GM19240 (cell line): ENCODE data around the gene UNC5B.

Experiments used
- DNase-seq: peaks from one replicate; pipeline ENCODE4 v3.0.0; 2011; ENCODE audit warnings: low spot score; ENCODE audit not compliant: insufficient read length

Gene UNC5B

DNA sequence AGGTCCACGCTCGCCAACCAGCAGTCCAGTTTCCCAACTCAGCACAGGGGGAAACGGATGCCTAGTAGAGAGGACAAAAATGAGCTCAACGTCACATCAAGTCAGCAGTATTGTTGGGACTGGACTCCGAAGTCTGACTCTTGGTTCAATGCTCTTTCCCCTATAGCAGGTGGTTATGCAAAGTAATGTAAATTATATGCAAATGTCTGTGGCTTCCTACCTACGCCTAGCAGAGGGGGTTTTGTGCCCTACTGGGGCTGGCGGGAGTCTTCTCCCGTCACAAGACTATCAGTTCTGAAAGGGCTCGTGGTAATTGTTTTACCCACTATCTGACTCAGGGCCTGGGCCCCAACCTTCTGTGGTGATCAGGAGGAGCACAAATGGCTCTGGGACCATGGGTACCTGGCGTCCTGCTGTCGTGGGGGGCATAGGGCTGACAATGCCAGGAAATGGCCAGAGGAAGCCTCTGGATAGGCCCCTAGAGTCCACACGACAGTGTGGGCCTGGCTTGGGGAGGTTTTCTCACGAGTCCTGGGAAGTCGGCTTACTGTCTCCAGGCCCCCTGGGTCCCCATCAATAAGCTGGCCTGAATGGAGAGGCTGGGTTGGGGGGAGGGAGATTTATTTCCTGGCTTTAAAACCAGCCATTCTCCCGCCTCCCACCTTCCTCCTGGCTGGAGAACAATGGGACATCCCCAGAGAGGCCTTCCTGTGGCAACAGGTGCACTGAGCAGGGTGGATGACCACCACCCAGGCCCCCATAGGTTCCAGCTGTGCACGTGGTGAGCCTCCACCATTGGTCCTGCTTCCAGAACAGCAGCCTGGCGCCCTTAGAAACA is 41.8 kb downstream of the UNC5B start:
- DNase-seq = no peak

DNA sequence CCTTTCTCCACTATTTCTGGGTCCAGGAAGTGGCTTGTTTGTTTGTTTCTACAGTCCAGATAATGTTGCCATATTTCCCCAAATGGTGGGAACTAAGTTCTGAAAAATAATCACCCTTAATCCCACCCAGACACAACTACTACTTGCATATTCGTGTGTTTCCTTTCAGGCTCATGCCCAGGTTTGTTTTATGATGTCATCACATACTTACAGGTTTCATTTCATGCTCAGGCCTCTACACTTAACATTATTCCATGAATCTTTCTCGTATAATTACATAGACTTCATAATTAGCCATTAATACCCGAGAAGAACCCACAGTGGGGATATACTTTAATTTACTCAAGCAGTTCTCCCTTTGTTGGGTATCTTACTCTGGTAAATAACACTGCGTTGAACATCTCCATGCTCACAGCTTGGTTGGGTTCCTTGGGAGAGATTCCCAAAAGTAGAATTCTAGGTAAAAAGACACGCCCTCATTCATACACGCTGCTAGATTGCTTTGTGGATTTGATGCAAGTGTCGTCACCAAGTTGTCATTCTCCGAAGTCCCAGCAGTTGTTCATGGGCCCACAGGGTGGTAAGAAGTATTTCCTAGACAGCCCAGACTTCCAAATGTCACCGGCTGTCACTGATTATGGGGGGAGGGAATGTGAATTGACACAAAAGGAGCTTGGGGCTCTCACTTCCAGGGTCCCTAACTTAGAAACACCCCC is 42.6 kb downstream of the UNC5B start:
- DNase-seq = no peak

DNA sequence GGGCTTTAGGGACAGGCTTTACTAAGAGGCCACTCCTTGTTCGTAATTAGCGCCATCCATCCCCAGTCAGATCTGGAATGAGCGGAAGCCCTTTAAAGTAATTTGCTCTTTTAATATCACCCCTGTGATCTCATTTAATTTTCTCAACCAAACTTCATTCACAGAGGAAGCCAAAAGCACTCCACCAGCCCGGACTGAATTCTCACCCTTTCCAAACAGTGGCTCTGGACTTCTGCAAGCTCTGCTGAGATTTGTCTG is 43.1 kb downstream of the UNC5B start:
- DNase-seq = no peak

DNA sequence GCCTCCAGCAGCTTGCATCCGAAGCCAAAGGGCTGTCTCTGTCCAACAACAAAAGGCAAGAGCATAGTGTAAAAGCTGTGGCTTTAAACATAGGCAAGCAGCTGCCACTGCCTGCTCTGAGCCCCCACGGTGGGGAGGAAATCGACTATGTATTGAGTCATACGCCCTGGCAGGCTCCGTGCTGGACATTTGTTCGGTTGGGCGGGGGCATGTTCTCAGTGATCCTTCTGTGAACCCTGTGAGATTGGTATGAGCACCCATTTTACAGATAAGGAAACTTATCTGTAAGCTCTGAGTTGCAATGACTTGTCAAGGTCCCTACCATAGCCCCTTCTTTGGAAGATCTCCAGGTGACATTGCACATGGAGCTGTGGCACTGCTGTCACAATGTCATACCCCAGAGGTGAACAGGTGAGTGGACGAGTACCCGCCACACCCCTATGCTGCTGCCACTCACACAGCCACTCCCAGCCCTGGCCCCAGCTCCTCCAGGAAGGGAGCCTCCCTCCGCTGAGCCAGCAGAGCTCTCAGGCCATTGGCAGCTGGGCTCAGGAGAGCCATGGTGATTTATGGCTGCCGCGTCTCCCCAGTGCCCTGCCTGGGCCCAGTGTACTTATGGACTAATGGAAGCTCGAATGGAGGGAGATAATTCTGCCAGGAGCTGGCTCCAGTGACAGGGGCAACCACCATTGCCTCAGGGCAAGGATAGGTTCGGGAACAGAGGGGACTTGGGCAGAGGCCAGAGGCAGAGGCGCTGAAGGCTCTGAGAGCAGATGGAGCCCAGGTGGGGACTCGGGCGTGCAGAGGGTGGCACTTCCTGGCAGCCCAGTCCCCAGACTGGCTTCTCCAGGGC is 43.7 kb downstream of the UNC5B start:
- no peak for DNase-seq

DNA sequence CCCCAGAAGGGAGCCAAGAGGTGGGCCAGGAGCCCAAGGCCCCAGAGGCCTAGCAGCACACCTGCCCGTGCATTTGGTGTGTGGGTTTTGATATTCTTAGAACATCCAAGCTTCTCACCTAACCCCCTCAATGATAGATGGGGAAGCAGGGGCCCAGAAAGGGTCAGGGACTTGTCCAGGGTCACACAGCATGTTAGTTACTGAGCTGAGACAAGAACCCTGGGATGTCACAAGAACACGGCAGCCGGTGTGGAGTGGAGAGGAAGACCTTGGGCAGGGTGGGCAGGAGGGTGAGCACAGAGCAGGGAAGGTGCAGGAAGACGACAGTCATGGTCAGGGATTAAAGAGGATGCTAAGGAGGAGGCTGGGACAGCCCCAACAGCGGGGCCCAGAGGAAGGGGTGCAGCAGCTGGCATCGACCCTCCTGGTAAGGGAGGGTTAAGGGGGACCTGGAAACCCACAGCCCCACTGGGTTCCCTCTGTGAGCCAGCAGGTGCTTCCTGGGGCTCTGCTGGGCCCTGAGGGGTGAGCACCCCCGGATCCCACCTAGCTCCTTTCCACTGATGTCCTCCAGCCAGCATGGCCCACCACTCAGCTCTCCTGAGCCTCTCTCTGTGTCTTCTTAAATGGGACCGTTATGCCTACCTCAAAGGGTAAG is 44.4 kb downstream of the UNC5B start:
- no peak for DNase-seq

DNA sequence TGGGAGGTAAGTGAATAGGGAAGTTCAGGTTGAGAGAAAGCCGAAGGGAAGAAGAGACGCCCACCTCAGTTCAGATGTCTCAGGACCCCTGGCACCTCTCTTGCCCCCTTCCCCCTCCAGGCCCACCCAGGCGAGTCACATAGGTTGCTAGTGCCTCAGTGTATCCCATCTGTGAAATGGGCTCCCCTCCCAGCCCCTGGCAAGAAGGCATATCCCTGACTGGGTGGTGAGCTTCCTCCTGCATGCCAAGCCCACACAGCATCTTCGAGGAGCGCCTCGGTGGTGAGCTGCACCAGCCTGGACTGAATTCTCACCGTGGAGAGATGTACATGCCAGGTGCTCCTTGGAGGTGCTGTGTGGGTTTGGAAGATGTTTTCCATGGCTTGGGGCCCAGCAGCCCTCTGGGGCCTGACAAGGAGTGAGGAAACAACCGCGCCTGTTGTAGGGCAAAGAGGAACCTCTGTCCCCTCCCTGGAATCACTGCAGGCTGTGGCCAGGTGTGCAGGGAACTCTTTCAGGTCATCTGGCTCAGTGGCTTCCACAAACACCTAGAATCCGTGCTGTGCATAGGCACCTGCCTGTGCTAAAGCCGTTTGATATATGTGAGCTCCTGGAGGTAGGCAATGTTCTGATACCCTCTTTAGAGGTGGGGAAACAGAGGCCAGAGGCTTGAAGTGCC is 45.1 kb downstream of the UNC5B start:
- DNase-seq = no peak

DNA sequence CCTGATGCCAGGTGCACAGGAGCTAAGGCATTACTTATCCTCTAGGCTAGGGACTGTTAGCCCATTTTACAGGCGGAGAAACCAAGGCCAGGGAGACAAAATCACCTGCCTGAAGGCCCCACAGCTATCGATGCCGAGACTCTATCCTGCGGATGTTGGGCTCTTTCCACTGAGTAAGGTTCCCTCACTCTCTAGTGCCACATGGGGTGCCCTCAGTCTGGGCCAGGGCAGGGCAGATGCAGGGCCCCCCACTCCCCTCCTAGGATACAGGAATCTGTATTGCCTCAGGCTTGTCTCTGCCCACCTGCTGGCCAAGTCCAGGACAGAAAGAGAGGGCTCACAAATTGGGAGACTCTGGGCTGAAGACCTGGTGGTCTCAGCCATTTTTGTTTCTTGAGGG is 45.7 kb downstream of the UNC5B start:
- no peak for DNase-seq

DNA sequence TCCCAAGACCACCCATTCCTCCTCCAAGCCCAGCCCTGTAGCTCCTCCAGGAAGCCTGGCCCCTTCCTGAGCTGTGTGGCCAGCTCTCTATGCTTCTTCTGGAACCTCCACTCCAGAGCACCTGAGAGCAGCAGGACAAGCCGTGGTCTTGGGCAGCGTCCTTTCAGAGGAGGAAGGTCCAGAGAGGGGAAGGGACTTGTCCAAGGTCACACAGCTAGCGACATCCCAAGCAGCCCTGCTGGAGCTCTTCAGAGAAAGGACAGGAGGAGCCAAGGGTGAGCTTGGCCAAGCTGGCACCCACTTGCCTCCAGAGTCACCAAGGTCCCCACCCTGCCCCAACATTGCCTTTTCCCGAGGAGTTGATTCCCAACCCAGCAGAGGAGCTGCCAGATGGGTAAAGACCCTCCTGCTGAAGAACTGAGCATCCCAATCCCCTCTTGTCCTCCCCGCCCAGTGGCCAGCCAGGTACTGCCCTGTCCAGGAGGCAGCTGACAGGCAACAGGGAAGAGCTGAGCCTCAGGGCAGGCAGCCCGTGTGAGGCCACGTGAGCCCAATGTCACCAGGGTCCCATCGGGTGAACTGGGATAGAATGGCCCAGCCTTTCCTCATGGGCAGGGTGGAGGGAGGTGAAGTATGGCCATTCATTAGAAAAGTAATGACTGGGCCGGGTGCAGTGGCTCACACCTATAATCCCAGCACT is 46.2 kb downstream of the UNC5B start:
- DNase-seq = no peak

DNA sequence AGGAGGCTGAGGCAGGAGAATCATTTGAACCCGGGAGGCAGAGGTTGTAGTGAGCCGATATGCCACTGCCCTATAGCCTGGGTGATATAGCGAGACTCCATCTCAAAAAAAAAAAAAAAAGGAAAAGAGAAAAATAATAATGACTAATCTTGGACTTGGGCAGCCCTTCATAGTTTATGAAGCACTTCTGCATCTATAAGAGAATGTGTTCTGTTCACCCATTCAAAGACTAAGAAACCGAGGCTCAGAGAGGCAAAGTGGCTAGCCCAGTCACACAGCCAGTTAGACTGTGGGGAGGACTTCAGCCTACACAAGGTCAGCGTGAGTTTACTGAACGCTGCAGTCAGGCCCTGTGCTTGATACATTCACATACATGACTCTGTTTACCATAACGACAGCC is 46.9 kb downstream of the UNC5B start:
- no peak for DNase-seq

DNA sequence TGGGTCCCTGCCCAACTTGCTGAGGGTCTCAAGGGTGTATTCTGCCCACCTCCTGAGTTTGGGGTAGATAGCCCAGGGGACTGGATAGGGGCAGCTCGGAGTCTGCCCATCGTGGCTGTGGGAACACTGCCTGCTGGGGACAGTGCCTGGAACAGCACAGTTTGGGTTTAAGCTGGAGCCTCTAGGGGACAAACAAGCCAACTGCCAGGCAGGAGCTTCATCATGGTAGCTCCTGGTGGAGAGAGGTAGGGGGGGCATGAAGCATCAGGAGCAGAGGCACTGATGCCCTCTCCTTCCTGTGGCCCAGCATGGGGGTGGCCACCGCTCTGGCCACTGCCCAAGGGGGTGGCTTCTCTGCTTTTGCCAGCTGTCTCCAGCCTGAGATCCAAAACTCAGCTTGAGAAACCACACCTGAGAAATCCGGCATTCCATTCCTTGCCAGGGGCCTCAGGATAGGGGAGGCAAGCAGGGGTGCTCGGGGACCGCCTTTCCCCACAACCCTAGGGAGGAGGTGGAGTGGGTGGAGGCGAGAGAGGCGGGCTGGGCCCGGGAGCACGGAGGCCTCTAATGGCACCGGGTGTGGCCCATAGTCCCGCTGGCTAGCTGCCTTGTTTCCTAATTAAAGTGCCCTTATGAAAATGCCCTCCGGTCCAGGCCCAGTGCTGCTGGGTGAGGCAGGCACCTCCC is 47.6 kb downstream of the UNC5B start:
- no peak for DNase-seq

DNA sequence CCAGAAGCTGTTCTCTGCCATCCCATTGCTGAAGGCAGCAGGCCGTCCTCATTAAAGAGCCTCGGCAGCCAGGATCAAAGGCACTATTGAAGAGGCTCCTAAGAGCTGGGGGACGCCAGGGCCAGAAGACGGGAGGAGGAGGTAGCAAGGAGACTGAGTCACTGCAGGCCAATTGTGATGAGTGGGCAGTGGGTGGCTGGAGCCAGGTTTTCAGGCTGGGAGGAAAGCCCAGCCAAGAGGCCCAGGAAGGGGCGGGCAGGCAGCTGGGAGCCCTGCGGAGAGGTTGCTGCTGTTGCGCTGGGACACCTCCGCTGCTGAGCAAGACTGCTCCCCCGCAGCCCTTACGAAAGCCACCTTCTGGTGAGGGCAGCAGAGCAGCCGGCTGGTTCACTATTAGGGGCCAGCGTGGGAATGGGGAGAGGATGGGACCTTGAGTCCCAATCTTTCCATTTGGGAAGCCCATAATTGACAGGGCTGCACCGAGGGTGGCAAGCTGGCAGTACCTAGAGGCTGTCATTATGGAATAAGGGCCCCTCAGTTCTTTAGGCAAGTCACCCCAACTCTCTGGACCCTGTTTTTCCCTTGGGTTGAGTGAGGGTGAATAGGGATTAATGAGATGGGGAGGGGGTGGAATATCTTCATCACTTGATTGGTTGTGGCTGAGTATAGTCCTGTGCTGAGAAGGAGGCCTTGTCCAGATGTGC is 48.4 kb downstream of the UNC5B start:
- DNase-seq = no peak

DNA sequence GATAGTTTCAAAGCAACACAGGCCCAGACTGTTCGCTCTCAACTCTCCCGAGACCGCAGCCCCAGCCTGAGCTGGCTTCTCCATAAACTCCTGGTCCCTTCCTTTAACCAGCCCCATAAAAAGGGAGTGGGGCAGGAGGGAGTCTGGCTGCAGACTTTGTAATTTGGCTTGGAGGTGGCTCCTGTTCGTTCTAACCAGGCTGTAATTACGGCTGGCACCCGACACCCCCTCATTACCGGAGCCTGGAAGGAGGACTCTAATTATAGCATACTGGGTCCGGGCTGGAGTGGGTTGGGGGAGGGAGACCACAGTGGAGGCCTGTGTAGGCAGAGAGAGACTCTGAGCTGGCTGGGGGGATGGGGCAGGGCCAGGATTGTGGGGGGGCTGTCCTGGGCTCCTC is 49.7 kb downstream of the UNC5B start:
- DNase-seq = no peak

DNA sequence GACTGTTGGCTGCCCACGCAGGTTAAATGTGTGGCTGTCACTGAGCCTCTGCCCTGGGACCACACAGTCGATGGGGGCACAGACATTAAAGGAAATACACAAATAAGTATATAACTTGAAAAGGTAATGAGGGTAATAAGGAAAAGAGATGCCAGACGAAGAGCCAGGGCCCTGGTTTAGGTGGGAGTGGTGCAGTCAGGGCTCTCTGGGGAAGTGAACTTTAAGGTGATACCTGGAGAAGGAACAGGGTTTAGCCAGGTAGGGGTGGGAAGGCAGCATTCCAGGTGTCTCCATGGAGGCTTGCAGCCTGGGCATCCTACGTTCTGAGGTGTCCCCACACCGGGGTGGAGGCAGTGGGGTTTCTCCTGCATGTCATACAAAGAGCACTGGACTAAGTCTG is 50.4 kb downstream of the UNC5B start:
- no peak for DNase-seq

DNA sequence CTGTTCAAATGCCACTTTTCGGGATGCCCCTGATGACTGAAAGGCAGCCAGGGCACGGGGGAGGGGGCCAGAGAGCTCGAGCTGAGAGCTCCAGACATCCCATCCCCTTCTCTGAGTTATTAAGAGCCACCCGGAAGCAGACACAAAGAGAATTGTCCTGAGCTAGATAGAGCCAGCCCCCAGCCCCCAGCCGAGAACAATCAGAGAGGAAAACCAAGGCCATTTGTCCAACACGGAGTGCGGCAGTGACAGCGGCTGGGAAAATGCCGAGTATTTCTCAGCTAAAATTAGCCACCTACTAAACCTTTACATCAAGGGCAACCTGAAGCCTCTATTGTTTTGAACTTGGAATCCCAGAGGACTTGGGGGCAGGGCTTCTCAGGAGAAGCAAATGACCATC is 51.0 kb downstream of the UNC5B start:
- no peak for DNase-seq

DNA sequence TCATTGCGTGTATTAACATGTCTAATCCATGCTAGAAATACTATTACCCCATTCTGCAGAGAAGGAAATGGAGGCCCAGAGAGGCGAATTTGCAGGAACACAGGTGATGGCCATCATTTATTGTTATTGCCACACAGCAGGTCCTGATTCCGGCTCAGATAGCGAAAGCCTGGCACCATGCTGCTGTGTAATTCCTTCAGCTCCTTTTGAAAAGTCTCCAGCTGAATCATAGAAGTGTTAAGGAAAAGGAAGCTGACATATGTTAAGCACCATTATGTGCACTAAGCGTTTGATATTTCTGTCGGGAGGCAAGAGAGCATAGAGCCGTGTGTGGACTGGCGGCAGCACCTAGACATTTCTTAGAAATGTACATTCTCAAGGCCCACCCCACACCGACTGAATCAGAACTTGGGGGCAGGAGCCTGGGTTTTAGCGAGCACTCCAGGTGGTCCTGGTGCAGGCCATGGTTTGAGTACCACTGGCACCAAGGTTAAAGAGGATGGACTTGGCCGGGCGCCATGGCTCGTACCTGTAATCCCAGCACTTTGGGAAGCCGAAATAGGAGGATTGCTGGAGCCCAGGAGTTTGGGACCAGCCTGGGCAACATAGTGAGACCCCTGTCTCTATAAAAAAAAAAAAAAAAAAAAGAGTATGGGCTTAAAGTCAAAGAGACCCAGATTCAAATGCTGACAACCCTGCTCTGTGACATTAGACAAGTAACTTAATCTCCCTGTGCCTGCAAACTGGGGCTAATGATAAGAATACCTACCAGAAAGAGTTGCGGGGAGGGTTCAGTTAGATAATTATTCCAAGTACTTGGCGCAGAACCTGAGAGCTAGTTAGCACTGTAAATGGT is 52.2 kb downstream of the UNC5B start:
- no peak for DNase-seq

DNA sequence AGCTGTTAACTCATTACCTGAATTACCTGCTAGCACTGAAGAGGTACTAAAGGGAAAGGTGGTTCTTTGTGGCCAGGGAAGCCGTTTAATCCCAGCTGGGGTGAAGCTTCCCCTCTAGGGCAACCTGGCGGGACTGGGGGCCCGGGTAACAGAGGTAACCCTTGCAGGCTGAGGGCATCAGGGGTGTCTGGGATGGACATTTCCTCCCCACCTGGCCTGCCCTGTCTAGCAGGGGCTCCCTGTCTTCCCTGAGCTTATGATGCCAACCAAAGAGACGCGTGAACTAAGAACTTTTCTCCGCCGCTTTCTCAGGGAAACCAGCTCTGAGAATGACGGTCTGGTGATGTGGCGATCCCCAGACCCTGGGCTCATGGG is 52.8 kb downstream of the UNC5B start:
- DNase-seq = no peak

DNA sequence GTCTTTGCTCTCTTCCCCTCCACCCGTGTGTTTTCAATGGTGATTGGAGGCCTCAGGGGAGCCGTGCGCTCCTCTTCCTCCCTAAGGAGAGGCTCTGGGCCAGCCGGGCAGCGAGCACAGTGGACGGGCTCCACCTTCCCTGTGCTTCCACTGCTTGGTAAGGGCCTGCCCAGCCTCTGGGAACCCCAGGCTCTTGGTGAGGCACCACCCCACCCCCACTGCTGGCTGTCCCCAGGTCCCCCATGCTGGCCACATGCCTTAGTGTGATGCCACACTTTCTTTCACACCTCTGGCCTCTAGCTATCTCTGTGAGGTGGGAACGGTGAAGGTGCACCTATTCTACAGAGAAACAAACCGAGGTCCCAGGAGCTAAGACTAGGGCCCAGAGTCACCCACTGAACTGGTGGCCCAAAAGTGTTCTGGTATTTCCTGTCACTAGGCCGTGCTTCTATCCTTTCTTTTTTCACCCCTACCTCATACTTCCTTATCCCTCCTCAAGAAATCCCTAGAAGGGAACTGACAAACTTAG is 53.3 kb downstream of the UNC5B start:
- DNase-seq = no peak
